ENCODE data around the gene ZPBP2. TPM values are rescaled to one million over a fixed set of nuclear protein-coding genes. Genes with fewer than 3 reads are reported as not detected.

ZPBP2 gene
- total RNA-seq, 1 experiment from 2014 or later, result not detected

GRCh38 chr17:39820987-39821386 lies 47.0 kb upstream of the ZPBP2 start:
- peaks cover 35 to 36% of the 10 kb centered on the region in 2 experiments for H3K9me3 Mint-ChIP-seq
- H2BK12ac ChIP-seq (ENCODE audit: insufficient read length, low read depth, low read length), result no peak overlapping the region
- peaks cover 8 to 11% of the 10 kb centered on the region in 2 experiments for H3K4me1 Mint-ChIP-seq
- H4K20me1 ChIP-seq (ENCODE audit: control insufficient read depth, insufficient read depth, insufficient read length), result no peaks in the 10 kb centered on the region
- no peak overlapping the region for H2AFZ ChIP-seq (ENCODE audit: low read length)
- H3K4me2 ChIP-seq (ENCODE audit: insufficient read depth, insufficient read length, low read length), result no peak overlapping the region
- no peaks in the 10 kb centered on the region for H3K79me1 ChIP-seq (ENCODE audit: insufficient read depth, low read depth, low read length, poor library complexity, severe bottlenecking)
- no peak overlapping the region for H3K27ac ChIP-seq (ENCODE audit: insufficient read length, low read depth, low read length)
- H4K91ac ChIP-seq (ENCODE audit: insufficient read length, low read depth, low read length), result no peak overlapping the region
- H3K23me2 ChIP-seq (ENCODE audit: insufficient read length, low read depth, low read length, poor library complexity, severe bottlenecking), result no peaks in the 10 kb centered on the region
- H3K56ac ChIP-seq (ENCODE audit: insufficient read length, low read depth, low read length), result no peak overlapping the region
- no peak overlapping the region for H3K23ac ChIP-seq (ENCODE audit: insufficient read length, low read depth, low read length)
- H3K18ac ChIP-seq (ENCODE audit: insufficient read length, low read depth, low read length), result no peak overlapping the region
- H3K27ac Mint-ChIP-seq, result no peak overlapping the region
- no peak overlapping the region for H2BK15ac ChIP-seq (ENCODE audit: low read depth, low read length)
- H3K4me1 ChIP-seq (ENCODE audit: insufficient read depth, low read length), result peaks cover 4% of the 10 kb centered on the region; the same call in 1 of the 2 replicates
- TF ChIP-seq CTCF (conservative IDR thresholded peaks at IDR 0.05), result no peak
- H3K4ac ChIP-seq (ENCODE audit: low read depth, low read length), result no peak overlapping the region
- H2BK20ac ChIP-seq (ENCODE audit: low read depth, low read length, poor library complexity, severe bottlenecking), result no peak overlapping the region
- H4K5ac ChIP-seq (ENCODE audit: insufficient read length, low read depth, low read length), result no peak overlapping the region
- H4K8ac ChIP-seq (replicated peaks; ENCODE audit: insufficient read length, low read depth, low read length), result no peak overlapping the region
- no CpG with 5 or more reads among the region's 2 CpGs for WGBS (ENCODE audit: extremely low coverage, insufficient read length, low lambda C conversion rate)
- H3K79me2 ChIP-seq (ENCODE audit: insufficient read depth, low read length), result no peaks in the 10 kb centered on the region
- H2AK5ac ChIP-seq (ENCODE audit: insufficient read length, low read length), result no peak overlapping the region
- H3K9me3 ChIP-seq (ENCODE audit: control insufficient read depth, low read depth, low read length), result peaks cover 7% of the 10 kb centered on the region
- H3T11ph ChIP-seq (ENCODE audit: low read length), result no peak overlapping the region
- DNase-seq, result no peak
- peaks cover 3% of the 10 kb centered on the region for H3K27me3 Mint-ChIP-seq (ENCODE audit: low read depth)
- H2BK120ac ChIP-seq (ENCODE audit: low read depth, low read length, poor library complexity, severe bottlenecking), result no peak overlapping the region
- no peak overlapping the region for H3K9ac ChIP-seq (ENCODE audit: extremely low read depth, insufficient read length, low read length)
- H3K27me3 ChIP-seq (ENCODE audit: insufficient read depth, low read length), result no peaks in the 10 kb centered on the region
- H3K4me3 Mint-ChIP-seq, result no peak overlapping the region
- H3K36me3 Mint-ChIP-seq (ENCODE audit: insufficient read depth in 1 of 3, low read depth in 3 of 3), result peaks cover 8 to 19% (median 18%) of the 10 kb centered on the region in 3 experiments
- H3K14ac ChIP-seq (ENCODE audit: insufficient read depth, low read length), result no peak overlapping the region
- H2BK5ac ChIP-seq (ENCODE audit: insufficient read length, low read length), result no peak overlapping the region

Measured in H9 (cell line).